Uterus (tissue), 4 donors: ENCODE measurements around the gene UBR4. TPM values are rescaled to one million over a fixed set of nuclear protein-coding genes. Genes with fewer than 3 reads are reported as not detected.

Experiments used
- DNase-seq, 2 donors: peaks; one replicate each; pipeline ENCODE4 v3.0.0-alpha.2; 2019 to 2020
- H3K27ac ChIP-seq, 2 donors: fragments of 200-600 bp; sonication (generic); 1 replicate in 1 of 2; 2 replicates in 1 of 2; pipeline ENCODE4 v1.5.1; 2016 to 2018
- H3K27me3 ChIP-seq, 2 donors: fragments of 200-600 bp; sonication (generic); one replicate each; pipeline ENCODE4 v1.5.1; 2018 to 2019; ENCODE audit warnings: control low read depth in 1 of 2
- H3K36me3 ChIP-seq, 2 donors: fragments of 200-600 bp; sonication (generic); one replicate each; pipeline ENCODE4 v1.5.1; 2019; ENCODE audit warnings: control low read depth in 1 of 2
- H3K4me1 ChIP-seq, 2 donors: fragments of 200-600 bp; sonication (generic); one replicate each; pipeline ENCODE4 v1.5.1; 2018 to 2019; ENCODE audit warnings: control low read depth in 1 of 2
- H3K4me3 ChIP-seq, 2 donors: fragments of 200-600 bp; sonication (generic); 1 replicate in 1 of 2; 2 replicates in 1 of 2; pipeline ENCODE4 v1.5.1; 2018 to 2019; ENCODE audit warnings: mild to moderate bottlenecking in 1 of 2
- H3K9me3 ChIP-seq, 2 donors: fragments of 200-600 bp; sonication (generic); one replicate each; pipeline ENCODE4 v1.5.1; 2019; ENCODE audit warnings: control low read depth in 1 of 2
- POLR2A ChIP-seq, 2 donors: fragments of 450-650 bp; IDR thresholded peaks; one replicate each; pipeline ENCODE4 v1.6.1; 2016; ENCODE audit warnings: antibody characterized with exemption in 2 of 2, mild to moderate bottlenecking in 1 of 2, moderate library complexity in 1 of 2
- intact Hi-C: fragments of 100-400 bp; cut with DNase I; formaldehyde crosslinking; loops from one replicate; pipeline ENCODE4 v1.15.1; 2023; ENCODE audit warnings: low total_unique reads
- total RNA-seq, 4 donors: library from RNA; depleted of rRNA in 3 of 4; stranded (reverse); fragments of >200 nt in 3 of 4; gene quantifications; one replicate each; pipeline versions ENCODE4 v1.1.0 to v1.2.4, GENCODE V29; 2014 to 2023
- TF ChIP-seq, protein P1 (sequence below), 4 experiments: fragments of 200-600 bp in 2 of 4; fragments of 450-650 bp in 2 of 4; sonication (generic) in 2 of 4; IDR thresholded peaks; one replicate each; pipeline ENCODE4 v1.5.1; 2016 to 2019; ENCODE audit warnings: antibody characterized with exemption in 4 of 4, mild to moderate bottlenecking in 2 of 4, moderate library complexity in 1 of 4
- donor health status: DM: yes; HTN: yes; CAD: no.

Gene UBR4
- total RNA-seq, 4 donors from 2014 or later = 50.0 to 161 (median 105) TPM

DNA sequence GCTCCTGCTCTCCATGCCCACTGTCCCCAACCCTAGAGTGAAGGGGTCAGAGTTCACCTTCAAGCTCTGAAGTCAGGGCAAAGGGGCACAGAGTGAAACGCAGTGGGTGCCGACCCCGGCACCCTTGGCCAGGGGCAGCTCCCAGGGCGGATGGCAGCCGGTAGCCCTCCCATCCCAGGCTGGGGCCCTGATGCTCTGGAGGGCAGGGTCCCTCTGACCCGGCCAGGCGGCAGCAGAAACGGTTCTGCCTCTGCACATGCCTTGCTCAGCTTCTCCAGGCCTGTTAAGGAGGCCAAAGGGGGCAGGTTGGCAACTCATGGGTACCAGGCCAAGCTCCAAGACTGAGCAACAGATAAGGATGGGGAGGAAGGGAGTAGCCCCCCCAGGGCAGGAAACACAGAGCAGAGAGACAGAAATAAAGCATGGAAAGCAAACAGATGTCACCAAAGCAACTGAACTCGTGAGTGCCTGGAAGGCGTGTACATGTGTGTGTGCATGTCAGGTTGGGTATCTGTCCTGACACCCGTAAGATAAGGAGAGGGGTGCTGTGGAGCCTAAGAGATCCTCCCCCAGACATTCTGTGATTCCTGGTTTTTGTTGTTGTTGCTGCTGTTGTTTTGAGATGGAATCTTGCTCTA lies 141.3 kb downstream of the UBR4 start:
- no peak for TF ChIP-seq POLR2A (IDR thresholded peaks at IDR 0.05)
- TF ChIP-seq, protein P1, sequence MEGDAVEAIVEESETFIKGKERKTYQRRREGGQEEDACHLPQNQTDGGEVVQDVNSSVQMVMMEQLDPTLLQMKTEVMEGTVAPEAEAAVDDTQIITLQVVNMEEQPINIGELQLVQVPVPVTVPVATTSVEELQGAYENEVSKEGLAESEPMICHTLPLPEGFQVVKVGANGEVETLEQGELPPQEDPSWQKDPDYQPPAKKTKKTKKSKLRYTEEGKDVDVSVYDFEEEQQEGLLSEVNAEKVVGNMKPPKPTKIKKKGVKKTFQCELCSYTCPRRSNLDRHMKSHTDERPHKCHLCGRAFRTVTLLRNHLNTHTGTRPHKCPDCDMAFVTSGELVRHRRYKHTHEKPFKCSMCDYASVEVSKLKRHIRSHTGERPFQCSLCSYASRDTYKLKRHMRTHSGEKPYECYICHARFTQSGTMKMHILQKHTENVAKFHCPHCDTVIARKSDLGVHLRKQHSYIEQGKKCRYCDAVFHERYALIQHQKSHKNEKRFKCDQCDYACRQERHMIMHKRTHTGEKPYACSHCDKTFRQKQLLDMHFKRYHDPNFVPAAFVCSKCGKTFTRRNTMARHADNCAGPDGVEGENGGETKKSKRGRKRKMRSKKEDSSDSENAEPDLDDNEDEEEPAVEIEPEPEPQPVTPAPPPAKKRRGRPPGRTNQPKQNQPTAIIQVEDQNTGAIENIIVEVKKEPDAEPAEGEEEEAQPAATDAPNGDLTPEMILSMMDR (IDR thresholded peaks at IDR 0.05) = no peak
- Histone ChIP-seq H3K27me3 (no peaks in the 10 kb centered on the region), H3K36me3 (no peaks in the 10 kb centered on the region), H3K4me3 (no peak overlapping the region), H3K4me1 (no peaks in the 10 kb centered on the region), H3K27ac (no peak overlapping the region), H3K9me3 (no peaks in the 10 kb centered on the region)
- intact Hi-C loops = no loop called here
- no peak for DNase-seq

DNA sequence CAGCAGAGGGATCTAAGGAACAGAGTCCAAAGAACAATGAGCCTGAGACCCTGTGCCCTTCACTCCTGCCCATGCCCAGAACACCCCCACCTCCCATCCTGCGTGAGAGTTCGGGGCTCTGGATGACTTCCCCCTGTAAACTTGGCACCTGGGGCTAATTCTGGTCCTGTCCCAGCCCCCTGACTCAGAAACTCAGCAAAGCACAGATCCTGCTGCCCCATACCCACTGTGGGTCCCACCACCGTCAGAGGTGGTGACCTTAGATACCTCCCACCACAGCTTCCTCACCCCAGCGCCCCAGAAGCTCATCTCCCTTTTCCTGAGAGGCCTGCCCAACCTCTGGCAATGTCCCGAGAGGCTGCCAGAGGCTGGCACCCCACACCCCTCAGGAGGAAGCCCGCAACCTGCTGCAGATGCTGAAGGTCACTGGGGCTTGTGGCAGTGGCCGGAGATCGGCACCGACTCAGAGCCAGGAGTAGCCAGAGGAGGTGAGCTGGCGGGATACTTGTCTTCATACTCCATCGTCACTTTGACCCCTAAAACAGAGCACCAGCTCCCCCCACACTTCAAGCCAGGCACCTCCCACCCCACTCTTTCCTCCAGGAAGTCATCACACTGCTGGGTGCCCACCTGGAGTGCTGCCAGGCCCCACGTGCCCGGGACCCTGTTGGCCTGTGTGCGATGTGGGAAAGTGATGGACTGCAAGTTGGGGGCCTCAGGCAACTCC lies 142.0 kb downstream of the UBR4 start:
- intact Hi-C loops = no loop called here
- no peaks in the 10 kb centered on the region for H3K36me3 ChIP-seq
- no peaks in the 10 kb centered on the region for H3K9me3 ChIP-seq
- H3K4me1 ChIP-seq = no peaks in the 10 kb centered on the region
- TF ChIP-seq POLR2A (IDR thresholded peaks at IDR 0.05) = no peak
- TF ChIP-seq, protein P1 (IDR thresholded peaks at IDR 0.05) = no peak
- H3K4me3 ChIP-seq = no peak overlapping the region
- no peaks in the 10 kb centered on the region for H3K27me3 ChIP-seq
- H3K27ac ChIP-seq = no peak overlapping the region
- no peak for DNase-seq

DNA sequence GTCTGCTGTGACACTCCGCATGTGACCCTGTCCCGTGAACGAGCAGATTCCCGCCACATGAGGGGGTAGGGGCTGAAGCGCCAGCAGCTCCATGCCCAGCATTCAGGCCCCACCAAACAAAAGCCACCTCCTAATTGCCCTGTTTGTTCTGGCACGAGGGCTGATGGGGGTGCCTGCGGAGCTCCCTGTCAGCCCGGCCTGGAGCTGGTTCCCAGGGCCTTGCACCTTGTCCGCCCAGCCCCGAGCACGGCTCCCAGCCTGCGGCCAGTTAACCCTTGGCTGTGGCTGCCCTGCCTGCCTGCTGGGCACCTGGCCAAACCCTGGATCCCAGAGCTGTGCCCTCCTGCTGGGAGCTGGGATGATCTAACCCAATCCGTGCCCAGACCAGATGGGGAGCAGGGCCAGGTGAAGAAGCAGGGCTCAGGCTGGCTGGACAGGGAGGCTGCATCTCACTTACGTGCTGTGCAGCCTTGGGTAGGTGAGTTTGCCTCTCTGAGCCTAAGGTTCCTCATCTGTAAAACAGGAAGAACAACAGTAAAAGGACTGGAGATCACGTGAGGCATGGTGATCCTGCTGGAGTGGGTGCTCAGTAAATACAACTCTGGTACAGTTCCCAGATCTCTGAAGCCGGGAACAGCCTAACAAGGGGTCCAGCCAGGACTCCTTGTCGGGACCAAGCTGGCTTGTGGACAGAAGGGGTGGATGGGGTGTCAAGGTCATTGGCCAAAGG lies 142.7 kb downstream of the UBR4 start:
- intact Hi-C loops = no loop called here
- Histone ChIP-seq H3K36me3 (no peaks in the 10 kb centered on the region), H3K9me3 (no peaks in the 10 kb centered on the region), H3K4me1 (no peaks in the 10 kb centered on the region), H3K4me3 (no peak overlapping the region), H3K27ac (no peak overlapping the region), H3K27me3 (no peaks in the 10 kb centered on the region)
- TF ChIP-seq, protein P1 (IDR thresholded peaks at IDR 0.05) = no peak
- no peak for TF ChIP-seq POLR2A (IDR thresholded peaks at IDR 0.05)
- DNase-seq = no peak

DNA sequence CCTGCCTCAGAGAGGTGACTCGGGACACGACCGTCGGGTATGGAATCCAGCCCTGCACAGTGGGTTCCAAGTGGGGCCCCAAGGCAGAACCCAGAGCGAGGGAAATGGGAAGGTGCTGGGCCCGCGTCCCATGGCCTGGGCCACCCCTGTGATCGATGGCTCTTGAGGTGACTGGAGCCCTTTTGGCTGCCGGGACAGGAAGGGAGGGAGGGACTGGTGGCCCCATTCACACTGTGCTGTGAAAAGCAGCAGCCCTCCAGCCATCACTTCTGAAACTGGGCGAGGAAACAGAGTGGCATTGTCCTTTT lies 143.2 kb downstream of the UBR4 start:
- Histone ChIP-seq H3K27ac (no peak overlapping the region), H3K36me3 (no peaks in the 10 kb centered on the region), H3K4me1 (no peaks in the 10 kb centered on the region), H3K27me3 (no peaks in the 10 kb centered on the region), H3K4me3 (no peak overlapping the region), H3K9me3 (no peaks in the 10 kb centered on the region)
- TF ChIP-seq, protein P1 (IDR thresholded peaks at IDR 0.05) = no peak
- TF ChIP-seq POLR2A (IDR thresholded peaks at IDR 0.05) = no peak
- no peak for DNase-seq
- intact Hi-C loops = no loop called here
